ENCODE measurements around the gene LIPJ.

The LIPJ gene

DNA sequence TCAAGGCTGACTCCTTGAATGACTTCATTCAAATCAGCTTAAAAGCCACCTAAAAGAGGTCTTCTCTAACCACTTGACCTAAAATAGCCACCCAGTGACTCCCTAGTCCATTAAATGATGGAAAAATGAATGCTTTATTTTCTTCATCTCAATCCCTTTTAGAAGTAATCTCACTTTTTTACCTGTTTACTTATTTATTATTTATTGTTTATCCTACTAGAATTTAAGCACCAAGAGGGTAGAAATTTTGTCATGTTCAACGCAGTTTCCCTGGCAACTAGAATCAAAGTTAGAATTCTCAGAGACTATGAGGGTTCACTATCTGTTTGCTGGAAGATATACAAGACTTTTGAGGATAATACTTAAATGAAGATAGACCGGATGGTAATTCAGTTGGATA lies at the start of gene LIPJ:
TSS of gene LIPJ (plus strand) at position 301 of the 400 bp plus-strand sequence. CDS start 3,926 bp downstream, outside the sequence.
- no peak for DNase-seq (ENCODE audit: low read depth)

GRCh38 chr10:88537322-88537721 lies 49.2 kb upstream of the LIPJ start:
- DNase-seq (ENCODE audit: low read depth) = no peak

GRCh38 chr10:88538048-88538447 lies 48.5 kb upstream of the LIPJ start:
- no peak for DNase-seq (ENCODE audit: low read depth)

- no peak for DNase-seq (ENCODE audit: low read depth)
Observed at GRCh38 chr10:88540351-88540750, 46.2 kb upstream of the LIPJ start.

DNA sequence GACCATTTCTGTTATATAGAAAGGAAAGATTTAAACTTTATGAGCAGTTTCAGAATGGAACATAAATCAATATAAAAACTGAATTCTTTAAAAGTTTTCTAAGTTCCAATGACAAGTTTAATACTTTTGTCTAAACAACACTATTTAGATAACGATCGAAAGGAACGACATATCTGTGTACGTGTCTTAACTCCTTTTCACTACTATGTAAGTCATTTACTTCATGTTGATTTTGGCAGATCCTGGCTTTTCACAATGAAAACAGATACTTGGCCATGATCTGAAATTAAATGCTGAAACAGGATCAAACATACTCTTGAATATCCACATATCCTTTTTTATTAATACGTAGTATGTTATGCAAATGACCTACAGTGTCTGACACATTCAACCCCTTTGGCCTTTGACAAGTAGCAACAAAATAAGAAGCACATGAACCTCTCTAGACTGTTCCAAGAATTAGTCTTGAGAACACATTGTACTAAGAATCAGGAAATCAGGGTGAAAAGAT lies 45.4 kb upstream of the LIPJ start:
- DNase-seq (ENCODE audit: low read depth) = no peak

GRCh38 chr10:88542522-88542921 lies 44.0 kb upstream of the LIPJ start:
- no peak for DNase-seq (ENCODE audit: low read depth)

- DNase-seq (ENCODE audit: low read depth) = no peak
Observed at GRCh38 chr10:88544140-88544870, 42.3 kb upstream of the LIPJ start.

GRCh38 chr10:88545359-88545758 lies 41.2 kb upstream of the LIPJ start:
- DNase-seq (ENCODE audit: low read depth) = no peak

GRCh38 chr10:88546497-88546896 lies 40.1 kb upstream of the LIPJ start:
- no peak for DNase-seq (ENCODE audit: low read depth)

DNA sequence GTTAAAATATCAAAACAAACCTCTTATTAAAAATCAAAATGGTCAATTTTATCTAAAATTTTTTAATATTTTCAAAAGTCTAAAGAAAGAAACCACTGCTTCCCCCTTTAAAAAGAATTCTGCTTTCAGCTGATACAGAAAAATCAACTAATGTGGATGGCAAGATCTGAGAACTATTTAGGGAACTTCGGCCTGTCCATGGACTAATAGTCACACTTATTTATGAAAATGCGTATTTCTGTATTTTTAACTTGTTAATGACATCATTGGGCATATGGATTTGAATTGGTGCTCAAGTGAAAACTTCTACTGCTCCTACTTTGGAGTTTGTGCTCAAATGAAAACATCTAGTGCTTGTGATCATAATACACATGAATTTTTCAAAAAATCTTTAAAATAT lies 35.3 kb upstream of the LIPJ start:
- DNase-seq (ENCODE audit: low read depth) = no peak

DNA sequence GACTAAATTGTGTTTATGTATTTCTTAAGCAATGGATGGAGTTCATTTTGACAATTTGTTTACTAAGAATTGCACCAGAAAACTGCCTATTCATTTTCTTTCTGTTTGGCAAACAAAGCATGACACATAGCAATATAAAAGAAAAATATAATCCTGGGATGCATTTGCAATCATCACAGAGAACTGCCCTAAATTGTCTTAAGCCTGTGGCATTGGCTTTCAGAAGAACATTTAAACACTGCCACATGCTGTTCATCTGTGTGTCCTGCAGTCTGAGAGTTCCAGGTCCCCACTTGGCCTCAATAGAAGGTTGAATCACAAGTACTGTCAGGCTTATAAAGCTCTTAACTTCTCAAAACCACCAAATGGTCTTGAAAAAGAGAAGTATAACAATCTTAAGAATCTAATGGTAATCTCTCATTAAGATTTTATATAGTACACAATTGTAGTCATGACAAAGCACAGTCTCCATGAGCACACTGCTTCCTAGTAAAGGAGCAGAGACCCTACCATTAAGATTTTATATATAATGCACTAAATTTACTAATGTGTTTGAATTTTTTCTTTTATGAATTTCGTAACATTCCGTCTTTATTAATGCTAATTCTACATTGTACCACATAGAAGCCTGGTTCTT lies 33.3 kb upstream of the LIPJ start:
- DNase-seq (ENCODE audit: low read depth) = no peak

DNA sequence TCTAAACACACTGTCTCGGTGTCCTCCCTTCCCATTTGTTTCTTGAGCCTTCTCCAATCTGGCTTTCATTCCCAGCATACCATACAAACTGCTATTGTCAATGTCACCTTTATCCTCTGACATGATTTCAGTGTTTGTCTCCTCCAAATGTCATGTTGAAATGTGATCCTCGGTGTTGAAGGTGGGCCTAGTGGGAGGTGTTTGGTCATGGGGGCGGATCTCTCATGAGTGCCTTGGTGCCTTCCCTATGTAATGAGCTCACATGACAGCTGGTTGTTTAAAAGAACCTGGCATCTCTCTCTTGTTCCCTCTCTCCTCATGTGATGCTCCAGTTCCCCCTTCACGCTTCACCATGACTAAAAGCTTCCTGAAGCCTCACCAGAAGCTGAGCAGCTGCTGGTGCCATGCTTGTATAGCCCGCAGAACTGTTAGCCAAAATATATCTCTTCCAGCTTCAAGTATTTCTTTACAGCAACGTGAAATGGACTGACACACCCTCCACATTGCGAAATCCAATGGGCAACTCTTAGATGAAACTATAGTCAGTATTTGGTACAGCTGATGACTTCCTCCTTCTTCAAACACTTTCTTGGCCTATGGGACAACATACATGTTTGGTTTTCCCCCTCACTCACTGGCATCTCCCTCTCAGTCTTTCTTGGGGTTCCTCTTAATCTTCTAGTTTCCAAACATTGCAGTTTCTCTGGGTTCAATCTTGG lies 31.2 kb upstream of the LIPJ start:
- no peak for DNase-seq (ENCODE audit: low read depth)

- DNase-seq (ENCODE audit: low read depth) = no peak
Observed at GRCh38 chr10:88557256-88557655, 29.3 kb upstream of the LIPJ start.

- DNase-seq (ENCODE audit: low read depth) = no peak
Observed at GRCh38 chr10:88557658-88558057, 28.9 kb upstream of the LIPJ start.

GRCh38 chr10:88562152-88562551 lies 24.4 kb upstream of the LIPJ start:
- no peak for DNase-seq (ENCODE audit: low read depth)

DNA sequence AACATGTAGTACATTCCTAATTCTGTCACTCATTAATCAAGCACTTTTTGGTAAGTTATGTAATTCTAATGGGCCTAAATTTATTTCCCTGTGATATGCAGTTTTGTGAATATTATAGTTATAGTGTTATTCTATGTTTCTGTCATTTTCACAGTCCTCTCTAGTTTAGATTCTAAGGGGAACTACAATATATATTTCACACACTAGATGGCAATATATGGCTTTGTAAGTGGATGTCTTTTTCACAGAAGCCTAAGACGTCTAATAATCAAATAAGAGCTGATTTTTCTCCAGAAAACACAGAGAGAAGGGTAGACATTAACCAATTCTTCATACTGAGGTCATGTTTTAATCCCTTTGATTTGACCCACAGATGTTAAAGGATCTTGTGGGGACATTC lies 21.5 kb upstream of the LIPJ start:
- DNase-seq (ENCODE audit: low read depth) = no peak

- no peak for DNase-seq (ENCODE audit: low read depth)
Observed at GRCh38 chr10:88582411-88582805, 4.2 kb upstream of the LIPJ start.

DNA sequence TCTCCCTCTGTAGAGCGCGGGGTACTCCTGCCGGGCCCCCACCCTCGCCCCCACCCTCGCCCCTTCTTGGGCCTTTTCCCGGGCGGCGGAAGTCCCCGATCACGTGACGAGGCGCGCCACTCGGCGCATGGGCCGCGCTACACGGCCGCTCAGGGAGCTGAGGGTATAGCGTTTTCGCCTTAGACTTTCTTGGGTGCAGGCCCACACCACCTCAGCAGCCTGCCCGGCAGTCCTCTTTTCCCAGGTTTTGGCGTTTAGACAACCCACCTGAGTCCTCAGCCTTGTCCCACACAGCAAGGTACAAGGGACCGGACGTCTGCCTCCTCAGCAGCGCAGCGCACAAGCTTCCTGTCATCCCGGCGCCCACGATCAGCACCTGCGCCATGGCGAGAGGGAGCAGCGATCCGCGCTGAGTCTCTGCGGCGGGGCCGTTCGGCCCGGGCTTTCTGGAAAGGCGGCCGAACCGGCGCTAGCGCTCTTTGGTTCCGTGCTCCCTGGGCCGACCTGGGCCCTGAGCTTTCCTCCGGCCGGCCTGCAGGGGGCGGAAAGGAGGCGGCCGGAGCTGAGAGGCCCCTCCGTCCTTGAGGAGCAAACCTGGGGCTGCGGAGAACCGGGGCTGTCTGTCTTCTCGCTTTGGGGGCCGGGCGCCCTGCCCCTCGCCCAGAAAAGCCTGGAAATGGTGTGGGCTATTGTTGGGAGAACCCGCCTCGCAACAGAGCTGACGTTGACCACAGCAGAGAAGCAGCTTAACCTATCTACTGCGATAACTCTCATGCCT lies 3.6 kb upstream of the LIPJ start, which contains the start of gene RNLS:
TSS of gene RNLS (minus strand) at position 513 of the 778 bp plus-strand sequence.
- DNase-seq (ENCODE audit: low read depth) = peak; percentile 38

GRCh38 chr10:88583584-88583957 lies 3.0 kb upstream of the LIPJ start:
- no peak for DNase-seq (ENCODE audit: low read depth)

GRCh38 chr10:88592381-88592780 lies 5.8 kb downstream of the LIPJ start:
- no peak for DNase-seq (ENCODE audit: low read depth)

DNA sequence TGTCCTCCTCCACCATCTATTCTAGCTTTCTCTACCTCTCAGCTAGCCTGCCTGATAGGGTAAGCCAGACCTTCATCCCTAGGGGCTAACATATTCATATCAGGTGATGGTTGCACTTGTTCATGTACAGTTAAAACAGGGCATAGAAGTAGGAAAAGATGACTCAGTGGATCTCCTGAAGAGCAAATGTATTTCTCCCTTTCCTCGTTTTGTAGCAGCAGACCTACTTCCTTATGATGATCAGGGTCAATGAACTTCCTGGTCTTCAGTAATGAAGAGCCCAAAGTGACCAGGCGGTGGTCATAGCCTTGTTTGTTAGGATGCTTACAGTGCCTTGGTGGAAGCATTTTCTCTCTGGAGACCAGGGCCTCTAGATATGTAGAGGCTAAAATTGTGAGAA lies 6.3 kb downstream of the LIPJ start:
- DNase-seq (ENCODE audit: low read depth) = no peak

DNA sequence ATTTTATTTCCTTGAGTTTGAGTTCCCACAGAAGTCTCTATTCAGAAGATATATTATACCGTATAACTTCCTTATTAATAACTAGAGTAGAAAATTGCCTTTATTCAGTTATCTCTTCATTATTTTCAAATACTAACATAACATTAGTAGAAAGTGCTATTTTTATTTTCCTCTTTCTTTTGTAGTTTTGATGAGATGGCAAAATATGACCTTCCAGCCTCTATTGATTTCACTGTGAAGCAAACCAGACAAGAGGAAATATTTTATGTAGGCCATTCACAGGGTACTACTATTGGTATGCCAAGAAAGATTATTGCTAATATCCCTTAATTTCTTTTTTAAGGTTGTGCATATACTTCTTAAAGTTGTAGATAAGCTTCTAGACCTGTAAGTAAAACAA lies 7.9 kb downstream of the LIPJ start:
- DNase-seq (ENCODE audit: low read depth) = no peak
